H4 (cell line): ENCODE data around the gene ZNF714. TPM values are rescaled to one million over a fixed set of nuclear protein-coding genes. Genes with fewer than 3 reads are reported as not detected.

Experiments
- DNase-seq: peaks from one replicate; pipeline ENCODE4 v3.0.0-alpha.2; 2015; ENCODE audit warnings: low spot score
- total RNA-seq: library from RNA; depleted of rRNA; stranded (reverse); fragments of >200 nt; shearing (Covaris generic); gene quantifications from 2 replicates; pipeline ENCODE4 v1.2.3, GENCODE V29; 2014; rRNA removed

The ZNF714 gene
- total RNA-seq, result 0.70 and 3.1 TPM in 2 replicates

DNA sequence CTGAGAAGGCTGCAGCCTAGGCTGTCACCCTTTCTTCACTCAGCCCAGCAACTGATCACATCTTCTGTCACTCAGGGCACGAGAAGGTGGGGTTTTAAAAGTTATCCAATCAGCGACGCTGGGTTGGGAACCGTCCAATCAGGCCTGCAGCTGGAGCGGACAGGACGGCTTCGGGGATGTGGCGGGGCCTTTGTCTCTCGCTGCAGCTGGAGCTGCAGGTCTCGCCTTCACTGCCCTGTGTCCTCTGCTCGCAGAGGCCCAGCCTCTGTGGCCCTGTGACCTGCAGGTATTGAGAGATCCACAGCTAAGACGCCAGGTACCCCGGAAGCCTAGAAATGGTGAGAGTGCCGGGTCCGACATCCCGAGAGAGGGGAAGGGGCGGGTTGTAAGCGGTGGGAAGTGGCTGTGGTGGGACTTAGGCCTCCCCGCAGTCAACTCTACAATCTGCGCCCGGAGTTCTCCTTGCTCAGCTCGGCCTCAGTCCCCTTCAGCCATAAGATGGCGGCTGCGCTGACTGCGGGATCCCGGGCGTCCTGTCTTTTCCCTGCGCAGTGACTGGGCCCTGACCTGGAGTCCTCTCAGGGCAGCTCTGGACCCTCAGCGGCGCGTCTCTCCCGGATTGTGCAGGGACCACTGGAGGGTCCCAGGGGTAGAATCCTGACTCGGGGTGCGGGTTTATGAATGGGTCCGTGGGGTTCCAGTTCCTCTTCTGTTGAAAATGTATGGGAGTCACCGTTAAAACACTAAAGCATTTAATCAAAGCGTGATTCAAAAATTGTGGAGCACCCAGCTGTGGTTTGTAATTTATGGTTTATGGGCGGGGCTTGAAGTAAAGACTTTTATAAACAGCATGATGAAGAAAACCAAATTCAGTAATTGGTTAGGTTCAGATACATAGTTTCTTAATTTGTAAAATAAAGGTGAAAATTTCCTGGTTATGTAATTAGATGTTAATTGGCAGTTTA lies at the start of gene ZNF714:
ZNF714 (plus strand) TSS at position 193 of the 965 bp plus-strand sequence. CDS start 16,066 bp downstream, outside the sequence.
- DNase-seq, result peak; percentile 72

GRCh38 chr19:21045028-21045427 lies 37.0 kb upstream of the ZNF714 start:
- DNase-seq, result no peak

DNA sequence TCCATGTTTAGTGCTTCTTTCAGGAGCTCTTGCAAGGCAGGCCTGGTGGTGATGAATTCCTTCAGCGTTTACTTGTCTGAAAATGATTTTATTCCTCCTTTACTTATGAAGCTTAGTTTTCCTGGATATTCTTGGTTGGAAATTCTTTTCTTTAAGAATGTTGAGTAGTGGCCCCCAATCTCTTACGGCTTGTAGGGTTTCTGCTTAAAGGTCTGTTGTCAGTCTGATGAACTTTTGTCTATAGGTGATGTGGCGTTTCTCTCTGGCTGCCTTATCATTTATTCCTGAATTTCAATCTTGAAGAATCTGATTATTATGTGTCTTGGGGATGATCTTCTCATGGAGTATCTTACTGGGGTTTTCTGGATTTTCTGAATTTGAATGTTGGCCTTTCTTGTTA lies 35.5 kb upstream of the ZNF714 start:
- no peak for DNase-seq

- DNase-seq, result no peak
These were observed 34.3 kb upstream of the ZNF714 start for GRCh38 chr19:21047716-21048115.

- DNase-seq, result no peak
These were observed 29.1 kb upstream of the ZNF714 start for GRCh38 chr19:21052902-21053301.

- DNase-seq, result no peak
These were observed 16.7 kb upstream of the ZNF714 start for GRCh38 chr19:21065336-21065735.

DNA sequence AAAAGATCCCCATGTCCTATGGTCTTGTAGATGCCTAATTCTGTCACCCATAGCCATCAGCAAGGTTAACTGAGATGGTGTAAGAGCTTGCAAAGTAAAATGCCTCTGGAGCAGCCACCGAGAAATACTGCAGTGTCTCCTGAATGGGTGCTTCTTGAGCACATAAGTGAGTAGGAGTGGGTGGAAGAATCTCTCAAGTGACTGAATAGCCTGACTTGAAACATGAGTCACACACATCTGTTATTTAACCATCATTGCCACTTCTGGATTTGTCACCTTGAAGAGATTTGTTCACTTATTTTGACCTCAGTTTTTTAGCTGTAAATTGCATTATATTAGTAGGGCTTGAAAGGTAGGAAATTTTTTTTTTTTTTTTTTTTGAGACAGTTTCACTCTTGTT lies 2.3 kb downstream of the ZNF714 start:
- DNase-seq, result no peak

DNA sequence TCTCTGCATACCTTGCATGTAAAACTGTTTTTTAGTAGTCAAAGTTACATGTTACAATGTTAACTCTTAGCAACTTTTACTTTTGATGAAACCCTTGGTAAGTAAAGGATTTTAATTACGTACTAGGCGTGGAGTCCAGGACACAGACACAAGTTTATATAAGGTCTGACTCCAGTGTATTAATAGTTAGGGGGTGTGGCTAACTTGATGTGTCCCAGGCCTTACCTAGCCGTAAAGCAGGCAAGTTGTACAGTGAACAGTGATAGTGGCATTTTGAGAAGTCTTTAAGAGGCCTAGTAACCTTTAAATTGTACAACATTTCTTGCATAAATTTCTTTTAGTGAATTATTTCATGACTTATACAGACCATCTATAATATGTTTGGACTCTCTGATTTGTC lies 5.9 kb downstream of the ZNF714 start:
- no peak for DNase-seq

- DNase-seq, result peak; percentile 7
These were observed 10.1 kb downstream of the ZNF714 start for GRCh38 chr19:21092109-21092508.

DNA sequence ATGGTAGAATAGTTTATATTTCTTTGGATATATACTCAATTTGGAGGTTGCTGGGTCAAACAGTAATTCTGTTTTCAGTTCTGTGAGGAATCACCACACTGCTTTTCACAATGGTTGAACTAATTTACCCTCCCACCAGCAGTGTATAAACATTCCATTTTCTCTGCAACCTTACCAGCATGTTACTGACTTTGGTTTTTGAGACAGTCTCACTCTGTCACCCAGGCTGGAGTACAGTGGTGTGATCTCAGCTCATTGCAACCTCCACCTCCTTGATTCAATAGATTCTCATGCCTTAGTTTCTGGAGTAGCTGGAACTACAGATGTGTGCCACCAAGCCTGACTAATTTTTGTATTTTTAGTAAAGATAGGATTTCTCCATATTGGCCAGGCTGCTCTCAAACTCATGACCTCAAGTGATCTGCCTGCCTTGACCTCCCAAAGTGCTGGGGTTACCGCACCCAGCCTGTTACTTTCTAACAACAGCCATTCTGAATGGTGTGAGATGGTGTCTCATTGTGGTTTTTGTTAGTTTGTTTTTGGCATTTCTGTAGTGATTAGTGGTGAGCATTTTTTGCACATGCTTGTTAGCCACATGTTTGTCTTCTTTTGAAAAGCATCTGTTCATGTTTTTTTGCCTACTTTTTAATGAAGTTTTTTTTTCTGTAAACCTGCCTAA lies 12.5 kb downstream of the ZNF714 start:
- DNase-seq, result no peak

DNA sequence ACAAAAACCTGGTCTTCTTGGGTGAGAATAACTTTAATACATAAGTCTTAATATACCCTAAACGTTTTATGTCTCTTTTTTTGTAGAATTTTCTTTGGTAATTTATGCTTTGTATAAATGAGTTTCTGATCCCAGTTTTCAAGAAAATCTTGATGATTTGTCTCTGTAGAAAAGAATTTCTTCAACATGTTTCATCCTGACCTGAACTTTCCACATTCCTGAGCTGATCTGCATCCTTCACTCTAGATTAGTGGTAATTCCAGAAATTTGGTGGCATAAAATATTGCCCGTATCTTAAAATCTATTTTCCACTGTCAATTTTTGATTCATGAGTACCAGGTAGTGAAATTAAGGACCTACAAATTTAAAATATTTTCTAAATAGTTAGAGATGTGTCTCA lies 16.3 kb downstream of the ZNF714 start:
- DNase-seq, result no peak

DNA sequence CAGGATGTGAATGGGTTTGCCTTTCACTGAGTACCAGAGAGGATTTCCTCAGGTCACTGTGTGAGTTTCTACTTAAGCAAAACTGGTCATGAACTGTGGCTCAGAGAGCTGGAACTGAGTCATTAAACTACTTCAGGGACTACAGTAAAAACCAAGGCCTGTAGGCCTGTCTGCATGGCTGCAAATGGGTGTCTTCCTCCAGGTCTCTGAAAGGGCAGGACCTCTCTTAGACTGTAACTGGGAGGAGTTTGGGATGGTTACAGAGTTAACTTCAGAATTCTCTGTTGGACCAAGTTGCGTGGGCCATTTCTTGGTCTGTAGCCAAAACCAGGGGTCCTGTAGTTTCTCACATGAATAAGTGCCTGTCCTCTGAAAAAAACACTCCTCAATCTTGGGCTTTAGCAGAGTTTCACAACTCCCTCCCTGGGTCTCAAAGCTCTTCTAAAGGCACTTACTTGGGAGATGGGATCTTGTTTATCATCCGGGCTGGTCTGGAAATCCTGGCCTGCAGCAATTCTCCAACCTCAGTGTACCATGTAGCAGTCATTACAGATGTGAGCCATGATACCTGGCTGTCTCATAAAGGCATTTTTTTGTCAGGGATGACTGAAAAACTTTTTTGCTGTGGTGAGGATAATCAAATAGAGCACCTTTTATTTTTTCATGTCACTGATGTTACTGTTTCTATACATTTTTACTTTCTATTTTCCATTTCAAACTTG lies 19.7 kb downstream of the ZNF714 start:
- no peak for DNase-seq

- DNase-seq, result no peak
These were observed 27.1 kb downstream of the ZNF714 start for GRCh38 chr19:21109116-21109515.

DNA sequence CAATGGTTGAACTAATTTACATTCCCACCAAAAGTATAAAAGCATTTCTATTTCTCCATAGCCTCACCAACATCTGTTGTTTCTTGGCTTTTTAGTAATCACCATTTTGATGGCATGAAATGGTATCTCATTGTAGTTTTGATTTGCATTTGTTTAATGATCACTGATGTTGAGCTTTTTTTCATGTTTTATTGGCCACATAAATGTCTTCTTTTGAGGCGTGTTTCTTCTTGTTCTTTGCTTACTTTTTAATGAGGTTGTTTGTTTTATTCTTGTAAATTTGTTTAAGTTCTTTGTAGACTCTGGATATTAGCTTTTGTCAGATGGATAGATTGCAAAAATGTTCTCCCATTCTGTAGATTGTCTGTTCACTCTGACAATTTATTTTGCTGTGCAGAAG lies 28.2 kb downstream of the ZNF714 start:
- DNase-seq, result no peak

GRCh38 chr19:21115430-21115829 lies 33.4 kb downstream of the ZNF714 start:
- DNase-seq, result no peak

DNA sequence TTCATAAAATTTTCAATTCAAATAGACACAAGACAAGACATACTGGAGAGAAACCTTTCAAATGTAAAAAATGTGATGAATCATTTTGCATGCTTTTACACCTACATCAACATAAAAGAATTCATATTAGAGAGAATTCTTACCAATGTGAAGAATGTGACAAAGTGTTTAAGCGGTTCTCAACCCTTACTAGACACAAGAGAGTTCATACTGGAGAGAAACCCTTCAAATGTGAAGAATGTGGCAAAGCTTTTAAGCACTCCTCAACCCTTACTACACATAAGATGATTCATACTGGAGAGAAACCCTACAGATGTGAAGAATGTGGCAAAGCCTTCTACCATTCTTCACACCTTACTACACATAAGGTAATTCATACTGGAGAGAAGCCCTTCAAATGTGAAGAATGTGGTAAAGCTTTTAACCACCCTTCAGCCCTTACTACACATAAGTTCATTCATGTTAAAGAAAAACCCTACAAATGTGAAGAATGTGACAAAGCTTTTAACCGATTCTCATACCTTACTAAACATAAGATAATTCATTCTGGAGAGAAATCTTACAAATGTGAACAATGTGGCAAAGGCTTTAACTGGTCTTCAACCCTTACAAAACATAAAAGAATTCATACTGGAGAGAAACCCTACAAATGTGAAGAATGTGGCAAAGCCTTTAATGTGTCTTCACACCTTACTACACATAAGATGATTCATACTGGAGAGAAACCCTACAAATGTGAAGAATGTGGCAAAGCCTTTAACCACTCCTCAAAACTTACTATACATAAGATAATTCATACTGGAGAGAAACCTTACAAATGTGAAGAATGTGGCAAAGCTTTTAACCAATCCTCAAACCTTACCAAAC lies 35.3 kb downstream of the ZNF714 start:
- DNase-seq, result no peak

- no peak for DNase-seq
These were observed 44.1 kb downstream of the ZNF714 start for GRCh38 chr19:21126078-21126477.

GRCh38 chr19:21127001-21127400 lies 45.0 kb downstream of the ZNF714 start:
- no peak for DNase-seq

GRCh38 chr19:21127898-21128297 lies 45.9 kb downstream of the ZNF714 start:
- no peak for DNase-seq

- no peak for DNase-seq
These were observed 47.1 kb downstream of the ZNF714 start for GRCh38 chr19:21128901-21129698.
